GM18505 (cell line): ENCODE measurements around the gene DRAXIN.

Experiments
- ATAC-seq: cut with Tn5 transposase; IDR thresholded peaks from one replicate; pipeline ENCODE4 v1.9.1; 2021; ENCODE audit not compliant: unreplicated experiment
- POLR2A ChIP-seq: IDR thresholded peaks from 4 replicates; pipeline ENCODE4 v1.6.1; 2011; ENCODE audit warnings: borderline replicate concordance; ENCODE audit not compliant: insufficient read depth, insufficient read length; ENCODE audit errors: extremely low read depth

DRAXIN gene

DNA sequence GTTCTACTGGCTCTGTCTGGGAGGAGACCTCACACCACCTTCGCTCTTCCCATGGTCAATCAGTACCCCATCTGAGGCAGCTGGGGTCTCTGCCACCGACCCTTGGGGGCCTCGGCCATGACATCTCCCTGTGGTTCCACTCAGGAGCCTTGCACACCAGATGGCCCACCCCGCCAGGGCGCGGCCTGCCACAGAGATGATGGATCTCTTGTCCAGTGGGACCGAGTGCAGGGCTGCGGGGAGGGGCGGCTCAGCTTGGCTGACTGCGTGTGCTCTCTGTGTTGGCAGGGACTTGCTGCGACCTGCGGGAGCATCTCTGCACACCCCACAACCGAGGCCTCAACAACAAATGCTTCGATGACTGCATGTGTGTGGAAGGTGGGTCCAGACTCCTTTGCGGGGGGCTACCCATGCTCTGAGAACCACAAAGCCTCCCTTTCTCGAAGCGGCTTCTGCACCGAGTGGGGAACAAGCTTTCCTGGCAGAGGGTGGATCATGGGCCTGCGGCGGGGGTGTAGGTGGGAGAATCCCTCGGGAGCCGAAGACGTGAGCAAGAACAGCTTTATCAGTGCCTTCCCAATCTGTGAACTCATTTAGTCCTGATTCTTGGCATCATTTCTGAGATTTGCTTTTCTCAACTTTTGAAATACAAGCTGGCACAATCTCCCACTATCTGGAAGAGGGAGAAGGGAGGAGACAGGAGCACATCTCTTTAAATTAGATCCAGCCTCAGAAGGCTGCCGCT lies 23.5 kb downstream of the DRAXIN start:
- ATAC-seq, result no peak
- no peak for TF ChIP-seq POLR2A

- TF ChIP-seq POLR2A, result no peak
- no peak for ATAC-seq
Measured at GRCh38 chr1:11719313-11720032, 28.0 kb downstream of the DRAXIN start.

- no peak for ATAC-seq
- no peak for TF ChIP-seq POLR2A
Measured at GRCh38 chr1:11720033-11720376, 28.5 kb downstream of the DRAXIN start.

GRCh38 chr1:11720525-11720924 lies 29.0 kb downstream of the DRAXIN start:
- no peak for TF ChIP-seq POLR2A
- ATAC-seq, result no peak

DNA sequence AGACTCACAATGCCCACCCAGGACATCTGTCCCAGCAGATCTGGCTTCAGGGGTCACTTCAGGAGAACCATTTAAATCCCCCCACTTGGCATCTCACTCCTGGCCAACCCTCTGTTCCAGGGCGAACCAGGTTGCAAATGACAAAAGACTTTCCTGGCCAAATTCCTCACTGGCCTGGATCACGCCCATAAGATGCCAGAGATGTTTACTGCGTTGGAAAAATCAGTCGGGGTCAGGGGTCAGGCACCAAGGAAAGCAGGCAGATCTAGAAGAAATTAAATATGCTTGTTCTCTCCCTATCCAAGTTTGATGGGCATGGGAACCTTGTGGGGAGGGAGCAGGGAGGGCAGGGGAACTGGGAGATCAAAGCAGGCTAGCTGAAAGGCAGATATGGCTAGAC lies 29.8 kb downstream of the DRAXIN start:
- TF ChIP-seq POLR2A, result no peak
- no peak for ATAC-seq

- no peak for ATAC-seq
- TF ChIP-seq POLR2A, result no peak
Measured at GRCh38 chr1:11722538-11722937, 31.0 kb downstream of the DRAXIN start.

GRCh38 chr1:11725616-11726015 lies 34.1 kb downstream of the DRAXIN start:
- TF ChIP-seq POLR2A, result no peak
- no peak for ATAC-seq

DNA sequence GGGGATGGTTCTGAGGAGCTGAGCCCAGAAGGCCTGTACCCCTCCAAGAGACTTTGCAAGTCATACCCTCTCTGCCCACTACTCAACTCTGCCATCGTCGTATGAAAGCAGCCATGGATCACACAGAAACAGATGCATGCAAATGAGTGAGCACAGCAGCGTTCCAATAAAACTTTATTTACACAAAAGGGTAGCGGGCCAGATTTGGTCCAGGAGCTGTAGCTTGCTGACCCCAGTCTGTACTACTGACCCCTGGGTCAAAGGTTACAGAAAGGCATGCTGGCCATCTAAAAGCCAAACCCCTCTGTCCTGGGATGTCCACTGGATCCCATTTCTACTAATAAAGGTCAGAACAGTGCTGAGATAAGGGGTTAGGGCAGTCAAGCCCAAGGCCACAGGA lies 35.6 kb downstream of the DRAXIN start:
- TF ChIP-seq POLR2A, result no peak

DNA sequence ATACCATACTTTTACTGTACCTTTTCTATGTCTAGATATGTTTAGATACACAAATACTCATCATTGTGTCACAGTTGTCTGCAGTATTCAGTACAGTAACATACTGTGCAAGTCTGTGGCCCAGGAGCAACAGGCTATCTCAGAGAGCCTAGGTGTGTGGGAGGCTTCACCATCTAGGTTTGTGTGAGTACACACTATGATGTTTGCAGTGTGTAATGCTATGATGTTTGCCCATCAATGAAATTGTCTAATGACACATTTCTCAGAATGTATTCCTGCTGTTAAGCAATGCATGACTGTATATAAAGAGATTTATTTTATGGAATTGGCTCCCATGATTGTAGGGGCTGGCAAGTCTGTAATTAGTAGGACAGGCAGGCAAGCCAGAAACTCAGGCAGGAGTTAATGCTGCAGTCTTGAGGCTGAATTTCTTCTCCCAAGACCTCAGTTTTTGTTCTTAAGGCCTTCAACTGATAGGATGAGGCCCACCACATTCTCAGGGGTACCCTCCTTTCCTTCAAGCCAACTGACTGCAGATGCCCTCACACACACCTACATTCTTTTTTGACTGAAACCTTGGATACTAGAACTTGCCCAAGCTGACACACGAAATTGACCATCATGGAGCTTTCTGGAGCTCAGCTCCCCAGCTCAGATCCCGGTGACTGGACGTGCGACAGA lies 36.8 kb downstream of the DRAXIN start:
- no peak for ATAC-seq
- no peak for TF ChIP-seq POLR2A

More for the DNA sequence above, 35.6 kb downstream of the DRAXIN start:
- no peak for ATAC-seq

- no peak for ATAC-seq
- no peak for TF ChIP-seq POLR2A
Measured at GRCh38 chr1:11729155-11729497, 37.6 kb downstream of the DRAXIN start.

DNA sequence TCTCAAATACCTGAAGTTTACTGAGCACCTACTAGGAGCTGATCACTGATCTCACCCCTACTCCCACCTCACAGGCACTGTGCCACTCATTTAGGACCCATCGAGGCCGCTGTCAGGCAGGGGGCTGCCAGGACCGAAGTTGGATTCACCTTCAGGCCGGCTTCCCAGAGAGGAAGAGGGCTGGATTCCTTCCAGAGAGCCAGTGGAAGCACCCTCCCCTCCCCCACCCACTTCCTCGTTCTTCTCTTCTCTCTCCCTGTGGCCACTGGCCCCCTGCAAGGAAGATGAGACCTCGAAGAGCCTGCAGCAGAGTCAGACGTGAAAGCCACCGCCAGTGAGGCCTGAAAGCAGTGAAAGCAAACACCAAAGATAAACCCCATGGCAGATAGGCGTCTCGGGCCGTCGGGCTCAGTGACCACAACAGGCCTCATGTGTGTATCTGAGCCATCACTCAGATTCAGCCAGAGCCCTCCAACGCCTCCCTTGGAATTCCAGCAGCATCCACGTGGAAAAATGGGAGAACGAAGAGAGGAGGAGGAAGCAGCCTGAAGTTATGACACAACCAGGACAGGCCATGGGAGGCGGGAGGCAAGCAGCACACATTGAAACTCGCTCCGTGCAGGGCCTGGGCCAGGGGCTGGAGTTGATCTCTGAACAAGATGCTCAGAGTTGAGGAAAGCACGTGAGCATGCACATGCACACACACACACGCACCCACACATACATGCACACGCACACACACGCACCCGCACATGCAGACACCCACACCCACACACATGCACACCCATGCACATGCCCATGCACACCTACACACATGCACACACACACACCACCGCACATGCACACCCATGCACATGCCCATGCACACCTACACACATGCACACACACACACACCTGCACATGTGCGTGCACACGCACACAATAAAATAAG lies 38.3 kb downstream of the DRAXIN start:
- no peak for TF ChIP-seq POLR2A
- no peak for ATAC-seq

DNA sequence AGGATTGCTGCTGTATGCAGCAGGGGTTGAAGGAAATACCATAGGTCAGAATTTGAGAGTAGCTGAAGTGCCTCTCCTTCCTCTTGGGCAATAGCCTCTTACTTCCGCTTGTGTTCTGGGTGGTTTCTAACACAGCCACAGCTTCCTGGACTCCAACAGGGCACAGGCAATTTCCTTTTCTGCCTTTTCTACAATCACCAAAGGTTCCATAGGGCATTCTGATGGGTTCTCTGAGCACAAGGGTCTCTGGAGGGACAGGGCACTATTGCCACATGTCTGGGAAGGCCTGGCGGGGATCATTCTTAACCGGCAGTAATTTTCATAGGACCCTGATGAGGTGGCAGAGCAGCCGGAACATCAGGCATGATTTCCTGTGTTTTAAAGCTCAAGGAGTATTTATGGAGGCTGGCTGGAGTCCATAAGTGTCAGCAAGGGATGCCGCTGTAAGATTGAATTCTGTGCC lies 39.0 kb downstream of the DRAXIN start:
- TF ChIP-seq POLR2A, result no peak
- no peak for ATAC-seq

DNA sequence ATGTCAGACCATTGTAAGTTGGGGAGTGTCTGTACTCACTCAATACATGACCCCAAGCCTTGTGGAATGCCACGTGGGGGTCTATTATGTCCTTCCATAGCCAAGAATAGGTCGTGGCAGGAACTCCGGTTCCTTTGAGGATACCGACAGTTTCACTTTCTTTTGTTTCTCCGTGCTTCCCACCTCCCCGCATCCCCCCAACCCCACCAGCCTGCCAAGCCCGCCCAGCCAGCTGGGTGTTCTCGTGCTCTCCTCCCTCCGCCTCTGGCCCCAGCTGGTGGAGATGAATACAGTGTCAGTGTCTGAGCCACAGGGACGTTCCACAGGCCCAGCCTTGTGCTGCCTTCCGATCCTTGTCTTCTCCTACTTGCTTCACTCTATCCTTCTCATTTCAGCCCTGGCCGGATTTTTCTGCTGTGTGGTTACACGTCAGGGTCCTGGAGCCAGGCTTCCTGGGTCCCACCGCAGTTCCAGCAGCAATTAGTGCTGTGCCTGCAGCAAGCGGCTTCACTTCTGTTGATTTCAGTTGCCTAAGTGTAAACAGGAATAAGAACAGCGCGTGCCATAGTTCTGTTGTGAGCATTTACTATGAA lies 40.3 kb downstream of the DRAXIN start:
- ATAC-seq, result no peak
- no peak for TF ChIP-seq POLR2A

DNA sequence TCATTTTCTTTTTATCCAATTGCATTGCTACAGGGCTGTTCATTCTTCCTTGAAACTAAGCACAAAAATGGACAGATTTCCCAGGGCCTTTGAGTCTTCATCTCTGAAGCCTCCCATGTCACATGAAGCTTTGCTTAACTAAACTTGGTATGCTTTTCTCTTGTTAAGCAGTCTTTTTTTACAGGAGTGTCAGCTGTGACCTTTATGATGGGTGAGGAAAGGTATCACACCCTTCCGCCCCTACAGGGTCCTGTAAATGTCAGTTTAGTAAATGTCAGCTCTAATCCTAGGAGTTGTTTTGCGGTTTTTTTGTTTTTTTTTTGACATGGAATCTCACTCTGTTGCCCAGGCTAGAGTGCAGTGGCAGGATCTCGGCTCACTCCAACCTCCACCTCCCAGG lies 41.8 kb downstream of the DRAXIN start:
- ATAC-seq, result no peak
- no peak for TF ChIP-seq POLR2A

GRCh38 chr1:11735531-11735853 lies 44.0 kb downstream of the DRAXIN start:
- no peak for ATAC-seq
- no peak for TF ChIP-seq POLR2A
